ENCODE measurements around the gene AVPR1B.
"Not testable (repeated sequence)": the region's sequence is repeated elsewhere in the genome, so short reads cannot be mapped to it uniquely, and the experiment has no call there.

The AVPR1B gene

DNA sequence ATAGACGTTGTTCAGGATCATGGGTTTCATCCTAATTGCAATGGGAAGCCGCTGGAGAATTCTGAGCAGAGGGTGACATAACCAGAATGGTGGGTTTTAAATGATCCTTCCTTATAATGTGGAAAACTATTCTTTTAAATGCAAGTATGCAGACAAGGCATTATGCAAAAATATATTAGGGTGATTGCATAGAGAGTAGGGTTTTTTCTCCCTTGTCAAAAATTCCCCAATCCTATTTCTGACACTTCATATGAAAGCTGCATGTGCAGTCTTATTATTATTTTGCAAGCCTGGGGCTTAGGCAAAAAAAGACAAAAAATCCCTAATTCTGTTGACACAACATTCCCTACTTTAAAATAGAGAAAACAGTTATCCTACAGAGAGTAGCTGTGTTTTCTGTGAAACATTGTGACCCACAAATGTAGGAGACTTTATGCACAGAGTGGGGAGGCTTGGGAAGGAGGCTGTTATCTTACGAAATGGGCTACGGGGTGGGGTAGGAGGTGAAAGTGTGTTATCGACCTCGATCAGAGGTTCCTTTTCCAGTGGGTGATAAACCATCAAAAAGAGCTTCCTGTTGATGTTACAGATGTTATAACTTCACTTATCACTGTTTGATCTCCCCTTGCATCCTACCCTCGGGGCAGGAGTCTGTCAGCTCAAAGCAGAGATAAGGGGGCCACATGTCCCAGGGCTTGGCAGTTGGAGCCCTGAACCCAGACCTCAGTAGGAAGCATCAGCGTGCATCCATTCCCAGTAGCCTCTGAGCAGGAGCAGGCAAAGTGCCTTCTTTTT, 37.0 kb downstream of the AVPR1B start:
- peak; percentile 7 for DNase-seq

DNA sequence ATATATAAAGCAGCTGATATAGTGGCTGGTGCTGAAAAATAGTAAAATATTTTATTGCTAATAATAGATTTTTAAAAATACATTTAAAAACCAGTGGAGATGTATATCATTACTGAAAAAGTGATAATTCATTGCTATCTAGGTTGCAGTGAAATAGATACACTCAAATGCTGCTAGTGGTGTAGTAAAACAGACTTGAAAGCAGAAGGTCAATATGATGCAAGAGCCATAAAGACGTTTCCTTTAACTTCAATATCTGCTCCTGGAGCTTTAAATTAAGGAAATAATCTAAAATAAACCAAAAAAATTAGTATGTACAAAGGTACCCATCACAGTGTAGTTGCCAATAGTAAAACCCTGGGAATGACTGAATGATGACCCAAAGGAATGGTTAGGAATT, 38.1 kb downstream of the AVPR1B start:
- no peak for DNase-seq

DNA sequence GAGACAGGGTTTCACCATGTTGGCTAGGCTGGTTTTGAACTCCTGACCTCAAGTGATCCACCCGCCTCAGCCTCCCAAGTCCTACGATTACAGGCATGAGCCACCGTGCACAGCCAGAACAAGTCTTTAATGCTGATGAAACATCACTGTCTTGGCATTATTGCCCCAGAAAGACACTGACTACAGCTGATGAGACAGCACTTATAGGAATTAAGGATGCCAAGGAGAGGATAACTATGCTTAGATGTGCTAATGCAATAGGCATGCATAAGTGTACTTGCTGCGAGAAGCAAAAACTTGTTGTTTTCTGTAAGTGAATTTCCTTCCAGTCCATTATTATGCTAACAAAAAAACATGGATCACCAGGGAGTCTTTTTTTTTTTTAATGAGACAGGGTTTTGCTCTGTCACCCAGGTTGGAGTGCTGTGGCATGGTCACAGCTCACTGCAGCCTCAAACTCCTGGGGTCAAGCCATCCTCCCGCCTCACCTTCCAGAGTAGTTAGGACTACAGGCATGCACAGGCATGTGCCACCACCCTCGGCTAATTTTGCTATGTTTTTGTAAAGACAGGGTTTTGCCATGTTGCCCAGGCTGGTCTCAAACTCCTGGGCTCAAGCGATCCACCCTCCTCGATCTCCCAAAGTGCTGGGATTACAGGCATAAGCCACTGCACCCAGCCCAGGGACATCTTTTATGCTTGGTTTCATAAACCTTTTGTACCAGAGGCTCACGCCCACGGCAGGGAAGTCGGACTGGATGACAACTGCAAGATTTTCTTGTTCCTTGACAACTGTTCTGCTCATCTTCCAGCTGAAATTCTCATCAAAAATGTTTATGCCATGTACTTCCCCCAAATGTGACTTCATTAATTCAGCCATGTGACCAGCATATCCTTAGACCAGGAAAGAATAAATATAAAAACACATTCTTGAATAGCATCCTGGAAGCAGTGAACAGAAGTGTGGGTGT, 41.1 kb downstream of the AVPR1B start:
- DNase-seq, result no peak

DNA sequence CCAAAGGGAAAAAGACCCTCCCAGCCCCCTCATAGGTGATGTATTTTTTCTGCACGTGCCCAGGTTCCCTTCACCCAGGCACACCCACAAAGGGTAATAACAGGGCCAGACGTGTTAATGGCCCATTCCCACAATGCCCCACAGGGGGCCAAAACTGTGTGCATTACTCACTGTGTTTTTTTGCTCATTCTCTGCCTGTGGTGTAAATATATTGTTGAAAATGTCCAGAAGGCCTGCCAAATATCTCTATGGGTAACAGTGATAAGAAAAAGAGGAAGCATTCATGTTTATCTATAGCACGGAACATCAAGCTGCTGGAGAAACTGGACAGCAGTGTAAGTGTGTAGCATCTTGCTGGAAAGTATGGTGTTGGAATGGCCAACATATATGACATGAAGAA, 42.3 kb downstream of the AVPR1B start:
- DNase-seq, result no peak

- no peak for DNase-seq
Observed at GRCh38 chr1:206070627-206071304, 46.4 kb downstream of the AVPR1B start.

DNA sequence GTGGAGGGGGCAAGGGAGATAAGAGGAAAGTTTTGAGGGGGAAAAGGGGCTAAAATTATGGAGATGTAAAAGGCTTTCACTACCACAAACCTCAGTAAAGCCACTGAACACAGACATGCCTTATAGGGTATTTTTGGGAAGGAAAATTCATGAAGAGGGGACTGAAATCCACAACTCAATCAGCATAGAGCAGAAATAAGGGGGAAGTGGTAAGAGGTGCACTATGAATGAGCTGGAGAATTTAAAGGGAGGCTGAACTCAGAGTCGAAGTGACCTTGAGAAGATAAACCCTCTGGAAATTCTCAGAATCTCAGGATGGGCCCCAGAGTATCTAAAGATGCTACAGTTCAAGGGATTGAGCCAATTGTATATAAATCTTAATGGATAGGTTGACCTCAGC, 48.9 kb downstream of the AVPR1B start:
- DNase-seq, result no peak

DNA sequence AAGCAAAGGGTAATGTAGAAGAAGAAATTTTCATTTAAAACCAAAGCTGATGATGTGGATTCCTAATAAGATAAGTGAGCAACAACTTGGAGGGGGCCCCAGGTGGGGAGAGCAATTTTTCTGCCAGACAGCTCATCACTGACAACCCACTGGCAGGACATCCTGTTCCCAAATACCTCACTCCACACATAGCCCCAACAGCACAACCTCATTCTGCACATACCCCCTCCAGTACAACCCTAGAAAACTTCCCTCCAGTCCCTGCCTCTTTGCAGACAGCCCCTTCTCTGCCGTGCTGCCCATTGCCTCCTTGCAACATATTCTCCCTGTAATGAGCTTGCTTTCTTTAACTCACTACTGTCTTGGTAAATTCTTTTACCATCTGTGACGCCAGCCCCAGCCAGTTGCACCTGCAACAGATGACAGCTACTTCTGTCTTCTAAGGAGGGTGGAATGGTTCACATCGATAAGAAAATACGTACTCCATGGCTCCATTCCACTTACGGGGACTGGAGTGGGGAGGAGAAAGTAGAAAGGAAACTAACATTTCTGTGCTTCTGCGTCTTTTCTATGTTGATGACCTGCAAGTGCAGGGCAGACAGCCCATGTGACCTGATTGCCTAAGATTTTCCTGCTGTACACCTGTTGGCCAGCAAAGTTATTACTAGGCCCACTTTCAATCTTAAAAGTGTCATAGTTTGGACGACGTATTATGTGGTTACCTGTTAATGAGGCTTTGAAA, 49.5 kb downstream of the AVPR1B start:
- no peak for DNase-seq

DNA sequence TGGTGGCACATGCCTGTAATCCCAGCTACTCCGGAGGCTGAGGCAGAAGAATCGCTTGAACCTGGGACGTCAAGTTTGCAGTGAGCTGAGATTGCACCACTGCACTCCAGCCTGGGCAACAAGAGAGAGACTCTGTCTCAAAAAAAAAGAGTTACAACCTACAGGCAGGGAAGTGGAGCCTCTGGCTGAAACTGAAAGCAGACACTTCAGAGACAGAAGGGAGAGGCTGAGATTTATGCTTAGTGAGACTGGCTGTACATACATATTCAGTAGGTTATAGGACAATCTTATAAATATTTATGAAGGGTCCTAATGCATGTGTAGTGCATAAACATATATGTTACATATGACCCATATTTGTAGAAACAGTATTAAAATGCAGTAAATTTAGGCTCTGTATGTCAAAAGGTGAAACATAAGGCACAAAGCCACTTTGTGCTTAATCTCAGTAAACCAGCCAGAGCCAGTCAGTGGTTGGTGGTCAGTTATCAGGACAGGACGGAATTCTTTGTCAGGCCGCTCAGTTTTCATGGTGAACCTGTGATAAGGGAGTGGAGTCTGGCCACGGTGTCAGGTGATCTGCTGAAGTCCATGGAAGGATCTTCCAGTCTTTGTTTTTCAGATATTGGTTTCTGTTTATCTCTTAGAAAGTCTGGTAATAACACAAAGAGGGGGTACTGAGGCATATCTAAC, 50.6 kb downstream of the AVPR1B start:
- peak; percentile 47 for DNase-seq

- DNase-seq, result no peak
Observed at GRCh38 chr1:206065547-206066145, 51.5 kb downstream of the AVPR1B start.

DNA sequence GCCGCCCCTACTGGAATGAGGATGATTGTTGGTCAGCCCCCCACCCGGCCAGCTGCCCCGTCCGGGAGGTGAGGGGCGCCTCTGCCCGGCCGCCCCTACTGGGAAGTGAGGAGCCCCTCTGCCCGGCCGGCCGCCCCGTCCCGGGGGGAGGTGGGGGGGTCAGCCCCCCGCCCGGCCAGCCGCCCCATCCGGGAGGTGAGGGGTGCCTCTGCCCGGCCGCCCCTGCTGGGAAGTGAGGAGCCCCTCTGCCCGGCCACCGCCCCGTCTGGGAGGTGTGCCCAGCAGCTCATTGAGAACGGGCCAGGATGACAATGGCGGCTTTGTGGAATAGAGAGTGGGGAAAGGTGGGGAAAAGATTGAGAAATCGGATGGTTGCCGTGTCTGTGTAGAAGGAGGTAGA, 52.7 kb downstream of the AVPR1B start:
- DNase-seq, result not testable (repeated sequence)

GRCh38 chr1:206064001-206064400, 53.2 kb downstream of the AVPR1B start:
- DNase-seq, result not testable (repeated sequence)

GRCh38 chr1:206062464-206062863, 54.7 kb downstream of the AVPR1B start:
- DNase-seq, result no peak

- no peak for DNase-seq
Observed at GRCh38 chr1:206060844-206061243, 56.3 kb downstream of the AVPR1B start.

All from activated CD4-positive, alpha-beta T cell treated with anti-CD3 and anti-CD28 coated beads, Interleukin-10, Interleukin-2, amounts not matched to agents 100 ng/mL and 50 ng/mL, durations not matched to agents 16 hours and 8 hours (primary cell).